GM18858 (cell line): ENCODE measurements around the gene PLEKHA7.
A peak's percentile ranks its signal among the peaks of the same experiment; 100 is the strongest.

ENCODE experiments used
- ATAC-seq: cut with Tn5 transposase; IDR thresholded peaks from one replicate; pipeline ENCODE4 v1.9.1; 2021; ENCODE audit not compliant: unreplicated experiment

PLEKHA7 gene

DNA sequence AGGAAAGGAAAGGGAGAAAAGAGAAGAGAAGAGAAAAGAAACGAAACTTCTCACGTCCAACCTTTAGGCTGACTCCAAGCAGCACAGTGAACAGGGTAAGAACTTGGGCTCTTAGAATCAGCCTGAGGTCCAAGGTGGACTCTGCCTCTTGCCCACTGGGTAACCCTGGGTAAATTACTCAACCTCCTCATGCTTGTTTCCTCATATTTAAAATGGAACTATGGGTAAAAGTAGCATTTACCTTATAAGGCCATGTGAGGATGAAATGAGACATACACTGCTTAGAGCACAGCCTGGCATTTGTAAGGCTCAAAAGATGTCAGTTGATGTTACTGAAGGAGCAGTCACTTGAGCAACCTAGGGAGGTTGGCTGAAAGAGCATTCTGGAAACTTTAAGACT, 167.9 kb downstream of the PLEKHA7 start:
- ATAC-seq = no peak

DNA sequence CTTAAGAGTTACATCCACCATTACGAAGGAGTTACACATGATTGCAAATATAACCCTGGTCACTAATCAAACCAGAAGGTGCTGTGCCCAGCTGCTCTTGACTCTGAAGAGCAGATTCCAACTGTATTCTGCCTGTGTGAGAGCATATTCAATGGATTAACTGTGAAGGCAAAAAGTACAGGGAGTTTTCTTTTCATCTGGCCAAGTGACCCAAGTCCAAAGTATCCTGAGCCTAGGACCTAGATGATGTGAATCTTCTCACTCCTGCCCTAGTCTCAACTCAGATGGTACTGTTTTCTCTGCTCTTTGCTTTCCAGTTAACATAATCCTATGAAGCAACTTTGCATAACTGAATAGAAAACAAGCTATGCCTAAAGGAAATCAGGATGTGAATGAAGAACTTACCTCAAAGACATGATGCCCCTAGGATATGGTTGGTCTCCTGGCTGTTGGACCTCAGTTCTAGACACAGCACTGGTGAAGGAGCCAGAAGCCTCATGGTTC, 169.9 kb downstream of the PLEKHA7 start:
- ATAC-seq = no peak

DNA sequence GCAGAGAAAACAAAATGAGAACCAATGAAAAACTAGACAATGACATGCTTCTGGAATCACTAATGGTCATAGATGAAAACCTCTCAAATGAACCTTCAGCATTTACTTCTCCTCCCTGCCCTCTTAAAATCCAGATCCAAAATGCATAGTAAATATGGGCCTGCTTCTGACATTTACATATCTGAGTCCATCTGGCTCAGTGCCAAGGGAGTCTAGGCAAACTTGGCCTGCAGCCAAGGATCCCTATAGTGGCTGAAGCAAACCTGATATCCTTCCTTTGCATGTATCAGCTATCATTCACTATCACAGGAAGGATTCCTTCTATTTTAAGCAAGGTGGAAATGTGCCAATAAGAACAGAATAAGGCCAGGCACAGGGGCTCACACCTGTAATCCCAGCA, 170.9 kb downstream of the PLEKHA7 start:
- no peak for ATAC-seq

DNA sequence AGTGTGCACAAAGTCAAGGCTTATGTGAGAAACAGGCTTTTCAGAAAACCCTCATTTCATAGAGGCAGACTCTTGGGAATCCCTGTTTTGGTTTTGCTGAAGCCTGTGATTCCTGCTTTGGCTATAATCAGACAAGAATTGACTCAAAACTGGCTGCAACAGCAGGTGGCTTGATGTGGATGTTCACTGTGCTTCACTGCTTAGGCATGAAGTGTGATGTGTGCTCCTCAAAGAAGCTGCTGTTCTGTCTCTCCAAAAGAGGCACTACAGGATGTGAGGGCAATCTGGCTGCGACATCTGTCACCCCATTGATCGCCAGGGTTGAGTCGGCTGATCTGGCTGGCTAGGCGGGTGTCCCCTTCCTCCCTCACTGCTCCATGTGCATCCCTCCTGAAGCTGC, 172.2 kb downstream of the PLEKHA7 start:
- ATAC-seq = peak; percentile 79

DNA sequence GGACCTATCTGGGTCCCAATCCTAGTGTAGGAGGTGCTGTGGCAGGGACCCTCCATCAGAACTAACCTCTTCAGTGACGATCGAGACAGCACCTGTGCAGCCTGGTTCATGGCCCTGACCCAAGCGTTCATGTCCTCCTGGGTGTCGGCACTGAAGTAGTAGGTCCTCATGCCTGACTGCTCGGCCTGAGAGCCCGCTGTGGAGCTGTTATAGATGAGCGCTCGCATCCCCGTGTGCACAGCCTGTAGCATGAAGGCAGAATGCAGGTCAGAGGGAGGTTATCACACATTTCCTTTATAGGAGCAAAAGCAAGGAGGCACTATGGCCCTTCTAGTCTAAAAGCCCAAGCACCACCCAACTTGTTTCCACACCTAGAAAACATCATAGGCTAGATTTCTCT, 172.7 kb downstream of the PLEKHA7 start:
- peak; percentile 25 for ATAC-seq

DNA sequence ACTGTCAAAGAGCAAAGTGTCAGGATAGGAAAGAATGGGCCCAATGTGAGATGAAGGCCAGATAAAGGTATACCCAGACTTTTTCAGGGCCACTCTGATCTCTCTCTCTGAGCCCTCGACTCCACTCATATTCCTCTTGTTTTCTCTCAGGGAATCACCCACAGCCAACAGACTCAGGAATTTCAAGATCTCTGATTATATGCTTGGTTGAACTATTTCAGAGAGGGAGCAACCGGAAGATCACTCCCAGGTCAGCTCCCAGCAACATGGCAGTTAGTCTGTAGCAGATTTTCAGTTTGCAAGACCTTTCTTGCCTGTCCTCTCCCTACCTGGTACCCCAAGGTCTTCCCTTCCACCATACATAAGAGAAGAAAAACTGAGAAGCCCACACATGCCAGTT, 173.3 kb downstream of the PLEKHA7 start:
- no peak for ATAC-seq

DNA sequence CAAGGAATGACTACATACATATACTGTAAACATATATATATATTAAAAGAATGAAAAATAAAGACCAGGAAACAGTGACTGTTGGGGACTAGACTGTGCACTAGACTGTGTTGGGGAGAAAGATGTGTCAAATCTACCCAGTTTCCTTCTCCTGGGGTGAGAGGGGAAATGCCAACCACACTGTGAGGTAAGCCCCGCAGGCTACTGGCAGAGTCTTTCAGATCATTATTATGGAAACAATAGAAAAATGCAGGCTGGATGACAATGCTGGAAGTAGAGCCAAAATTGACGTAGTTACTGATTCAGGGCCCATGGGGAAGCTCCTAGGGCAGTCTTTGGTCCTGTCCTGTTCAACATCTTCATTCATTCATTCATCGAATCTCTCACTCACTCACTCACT, 174.4 kb downstream of the PLEKHA7 start:
- ATAC-seq = no peak

DNA sequence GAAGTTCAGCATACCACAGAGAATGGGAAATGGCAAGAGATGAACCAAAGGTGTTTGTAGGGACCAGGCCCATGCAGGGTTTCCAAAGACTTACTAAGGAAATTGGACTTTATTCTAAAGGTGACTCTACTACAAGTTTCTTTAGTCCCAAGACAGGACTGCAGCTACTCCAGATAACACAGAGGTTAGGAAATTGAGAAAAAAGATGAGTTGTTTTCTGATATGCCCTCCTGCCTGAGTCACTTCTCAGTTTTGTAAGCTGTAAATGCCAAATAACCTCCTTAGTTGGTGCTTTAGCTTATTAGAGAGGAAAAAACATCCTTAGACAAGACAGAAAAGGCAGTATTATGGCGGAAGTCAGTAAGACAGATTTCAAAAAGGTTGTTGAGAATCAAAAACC, 179.8 kb downstream of the PLEKHA7 start:
- no peak for ATAC-seq

DNA sequence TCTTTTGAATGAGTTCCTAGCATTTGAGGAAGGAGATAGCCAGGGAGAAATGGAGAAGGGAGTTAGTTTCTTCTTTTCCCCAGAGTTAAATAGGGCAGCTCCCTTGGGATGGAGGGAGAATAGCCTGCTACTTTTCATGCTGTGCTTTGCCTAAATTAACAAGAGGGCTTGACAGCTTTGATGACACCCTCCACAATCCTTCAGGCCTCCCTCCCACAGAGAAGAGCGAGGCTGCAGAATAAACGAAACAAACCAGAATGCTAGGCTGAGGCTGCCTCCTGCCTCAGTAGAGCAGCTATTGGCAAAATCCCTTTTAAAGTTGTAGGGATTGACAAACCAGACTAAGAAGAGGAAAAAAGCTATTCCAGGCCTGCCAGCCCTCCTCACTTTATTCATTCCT, 181.2 kb downstream of the PLEKHA7 start:
- no peak for ATAC-seq

DNA sequence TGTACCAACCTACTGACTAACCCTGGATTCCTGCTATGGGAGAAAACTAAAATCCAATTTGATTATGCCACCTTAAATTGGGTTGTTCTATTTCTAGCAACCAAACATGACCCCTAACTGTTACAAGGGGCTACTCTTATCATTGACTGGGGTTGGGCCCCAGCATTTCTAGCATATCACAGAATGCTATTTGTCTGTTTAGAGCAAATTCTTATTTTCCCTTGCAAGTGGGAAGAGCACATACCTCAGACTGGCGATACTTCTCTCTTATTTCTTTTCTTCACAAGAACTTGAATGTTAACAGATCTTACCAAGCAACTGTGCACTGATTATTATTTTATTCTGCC, 182.0 kb downstream of the PLEKHA7 start:
- no peak for ATAC-seq

DNA sequence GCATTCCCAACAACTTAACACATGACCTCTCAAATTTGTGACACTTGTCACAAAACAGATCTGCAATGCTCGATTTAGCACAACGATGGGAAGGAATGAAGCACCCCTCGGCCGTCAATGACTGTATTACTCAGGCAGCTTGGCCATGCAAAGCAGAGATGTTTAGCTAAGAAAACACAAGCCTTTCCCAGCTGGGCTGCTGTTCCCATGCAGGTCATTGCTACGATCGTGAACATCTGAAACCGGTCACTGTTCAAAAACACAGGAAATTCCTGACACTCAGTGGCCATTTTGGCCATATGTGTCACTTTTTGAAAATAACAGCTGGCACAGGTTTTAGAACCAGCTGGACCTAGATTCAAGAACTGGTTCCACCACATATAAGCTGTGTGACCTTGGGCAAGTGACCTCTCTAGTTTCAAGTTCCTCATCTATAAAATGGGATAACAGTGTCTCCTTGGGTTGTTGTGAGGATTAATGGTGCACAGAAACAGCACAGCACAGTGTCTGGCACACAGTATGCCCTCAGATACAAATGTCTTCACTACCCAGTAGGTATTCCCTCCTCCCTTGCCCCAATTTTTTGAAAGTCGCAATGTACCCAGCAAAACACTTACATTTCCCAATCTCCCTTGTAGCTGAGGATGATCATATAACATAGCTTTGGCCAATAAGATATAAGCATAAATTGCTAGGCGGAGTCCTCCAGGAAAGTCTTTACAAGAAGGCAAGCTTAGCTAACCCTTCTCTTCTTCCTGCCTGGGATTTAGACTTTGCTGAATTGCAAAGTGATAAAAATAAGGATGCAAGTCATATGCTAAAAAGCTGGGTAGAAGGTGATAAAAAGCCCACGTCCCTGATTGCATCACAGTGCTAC, 182.7 kb downstream of the PLEKHA7 start:
- ATAC-seq = no peak

DNA sequence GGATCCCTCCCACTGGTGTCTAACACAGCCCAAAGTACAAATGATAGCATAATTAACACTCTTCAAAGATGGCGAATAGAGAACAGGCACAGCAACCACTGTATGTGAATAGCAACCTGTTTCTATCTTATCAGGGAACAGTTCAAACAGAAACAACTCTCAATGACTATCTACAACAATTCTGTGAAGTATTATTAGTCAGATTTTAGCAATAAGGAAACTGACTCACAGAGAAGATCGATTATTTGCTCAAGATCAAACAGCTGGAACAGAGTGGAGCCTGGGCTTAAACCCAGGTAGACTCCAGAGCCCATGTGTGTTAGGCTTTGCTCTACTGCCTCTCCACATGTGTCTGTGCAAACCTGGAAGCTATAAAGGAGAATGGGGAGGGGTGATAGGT, 187.1 kb downstream of the PLEKHA7 start:
- ATAC-seq = no peak

DNA sequence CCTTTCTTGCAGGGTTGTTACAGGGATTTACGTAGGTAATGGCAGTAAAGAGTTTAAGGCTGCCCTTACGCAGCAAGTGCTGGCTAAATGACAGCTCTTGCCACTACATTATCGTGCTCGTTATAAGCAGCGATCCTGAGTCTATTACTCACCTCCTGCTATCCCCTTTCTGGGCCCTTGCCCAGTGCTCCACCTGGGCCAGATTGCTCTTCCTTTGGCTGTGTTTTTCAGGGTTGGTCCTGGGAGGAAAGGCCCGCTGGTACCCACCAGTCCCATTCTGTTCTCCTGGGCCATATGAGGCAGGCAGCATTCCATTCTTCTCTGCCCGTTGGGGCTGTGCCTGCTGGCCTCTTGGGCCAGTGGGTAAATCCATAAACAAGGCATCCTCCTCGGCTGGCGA, 188.2 kb downstream of the PLEKHA7 start:
- no peak for ATAC-seq

DNA sequence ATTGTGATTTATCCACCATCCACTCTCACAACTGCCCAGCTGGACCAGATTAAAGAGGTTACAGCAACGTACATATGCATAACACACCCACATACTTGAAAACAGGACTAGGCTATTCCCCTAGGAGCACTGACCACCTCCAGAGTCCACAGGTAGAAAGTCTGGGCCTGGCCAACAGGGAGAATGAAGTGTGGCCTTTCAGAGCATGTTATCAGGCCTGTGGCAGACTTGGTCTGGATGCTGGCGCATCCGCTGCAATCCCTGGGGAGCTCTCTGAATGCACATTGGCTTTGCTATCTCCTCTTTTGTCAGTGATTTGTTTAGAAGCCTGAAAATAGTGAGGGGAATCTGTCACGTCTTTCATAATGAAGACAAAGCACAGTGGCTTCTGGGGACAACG, 189.1 kb downstream of the PLEKHA7 start:
- ATAC-seq = no peak

DNA sequence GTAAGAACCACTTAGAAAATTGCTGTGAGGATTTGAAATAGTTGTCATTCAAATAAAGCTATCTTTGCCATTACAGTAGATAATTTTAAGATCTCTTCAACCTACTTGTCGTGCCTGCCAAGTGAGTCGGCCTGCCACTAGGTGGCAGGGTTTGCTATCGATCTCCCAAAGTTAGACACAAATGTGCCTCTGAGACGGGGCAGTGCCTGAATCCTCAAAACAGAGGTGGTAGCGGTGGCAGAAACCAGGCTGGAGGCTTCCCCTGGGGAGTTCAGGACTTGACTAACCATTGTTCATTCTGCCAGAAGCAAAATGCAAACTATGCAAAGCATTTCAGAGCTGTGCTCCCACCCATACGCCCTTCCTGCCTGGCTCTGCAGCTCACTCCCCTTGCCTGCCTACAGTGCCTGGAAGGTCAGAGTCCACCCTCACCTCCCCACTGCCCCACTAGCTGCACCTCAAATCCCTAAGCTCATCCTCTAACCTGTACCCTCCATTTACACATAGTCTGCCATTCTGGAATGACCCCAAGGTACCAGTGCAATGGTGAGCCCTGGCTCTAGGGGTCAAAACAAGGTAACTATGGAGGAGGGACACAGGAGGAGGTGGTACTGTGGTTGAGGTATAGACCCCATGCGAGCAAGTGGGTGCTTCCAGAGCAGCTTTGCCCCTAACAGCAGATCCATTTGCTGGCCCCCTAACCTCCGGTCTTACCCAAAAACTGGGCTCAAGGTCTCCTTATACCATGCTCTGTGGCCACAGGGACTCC, 193.7 kb downstream of the PLEKHA7 start:
- ATAC-seq = peak; percentile 78

DNA sequence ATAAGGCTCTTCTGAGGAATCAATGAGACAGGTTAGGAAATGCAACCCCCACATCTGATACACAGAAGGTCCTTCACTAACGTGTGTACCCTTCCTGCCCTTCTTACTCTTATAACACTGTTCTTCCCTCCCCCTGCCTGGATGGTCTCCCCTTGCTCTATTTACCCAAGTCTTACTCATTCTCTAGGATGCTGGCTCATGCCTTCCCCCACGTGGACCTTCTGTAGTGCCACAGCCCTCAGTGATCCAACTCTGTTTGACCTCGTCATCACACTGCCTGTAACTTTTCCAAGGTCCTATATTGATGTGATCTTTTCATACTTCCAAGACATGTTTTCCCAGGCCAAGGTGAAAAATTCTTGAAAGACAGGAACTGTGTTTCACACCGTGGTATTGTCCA, 195.9 kb downstream of the PLEKHA7 start:
- ATAC-seq = no peak

DNA sequence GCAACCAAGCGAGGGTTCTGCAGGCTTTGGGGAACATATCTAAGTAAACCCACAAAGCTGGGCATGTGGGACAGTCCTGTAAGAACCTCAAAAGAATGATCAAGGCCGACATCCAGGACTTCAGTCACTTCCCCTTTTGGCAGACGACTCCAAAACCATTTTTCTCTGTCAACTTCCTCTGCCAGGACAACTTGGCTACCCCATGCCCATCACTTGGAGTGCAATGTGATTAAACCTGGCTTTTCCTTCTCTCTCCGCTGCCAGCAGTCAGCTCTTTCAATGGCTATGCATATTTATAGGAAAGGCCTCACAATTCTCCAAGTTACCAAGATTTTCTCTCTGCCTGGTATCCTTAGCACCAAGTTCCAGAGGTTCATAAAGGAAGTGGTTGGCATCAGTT, 196.9 kb downstream of the PLEKHA7 start:
- no peak for ATAC-seq

DNA sequence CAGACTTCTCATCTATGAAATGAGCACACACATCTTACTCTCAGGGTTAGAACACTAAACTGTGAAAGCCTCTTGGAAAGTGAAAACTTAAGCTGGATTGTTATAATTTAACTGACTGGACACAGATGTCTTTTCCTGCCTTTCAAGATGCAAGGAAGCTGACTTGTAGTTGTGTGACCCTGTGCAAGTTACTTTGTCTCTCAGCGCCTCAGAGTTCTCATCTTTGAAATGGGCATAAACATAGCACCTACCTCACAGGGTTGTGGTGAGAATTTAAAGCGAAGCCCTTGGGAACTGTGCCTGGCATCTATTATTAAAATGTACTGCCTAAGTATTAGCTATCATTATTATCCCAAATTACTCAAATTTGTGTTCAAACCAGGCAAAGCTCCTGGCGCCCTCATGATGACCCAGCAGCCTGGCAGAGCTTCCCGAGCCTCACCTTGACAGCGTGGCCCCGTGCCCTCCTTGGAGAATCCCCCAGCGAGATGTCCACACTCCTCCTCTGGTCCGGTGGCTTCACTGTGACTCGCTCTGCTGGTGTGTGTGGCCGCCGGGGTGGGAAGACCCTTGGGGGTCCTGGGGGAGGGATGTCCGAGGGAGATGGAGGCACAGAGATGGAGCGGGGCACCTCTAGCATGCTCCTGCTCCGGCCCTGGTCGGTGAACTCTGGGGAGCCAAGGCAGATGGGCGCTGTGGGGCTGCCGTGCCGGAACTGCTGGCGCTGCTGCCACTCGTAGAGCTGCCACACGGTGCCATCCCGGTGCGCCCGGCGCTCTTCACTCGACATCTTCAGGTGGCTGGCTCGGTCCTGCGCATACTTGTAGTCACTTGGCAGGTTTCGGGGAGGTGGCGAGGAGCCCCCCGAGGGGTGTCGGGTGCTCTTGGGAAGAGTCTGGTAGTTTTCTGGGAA, 197.6 kb downstream of the PLEKHA7 start:
- no peak for ATAC-seq

DNA sequence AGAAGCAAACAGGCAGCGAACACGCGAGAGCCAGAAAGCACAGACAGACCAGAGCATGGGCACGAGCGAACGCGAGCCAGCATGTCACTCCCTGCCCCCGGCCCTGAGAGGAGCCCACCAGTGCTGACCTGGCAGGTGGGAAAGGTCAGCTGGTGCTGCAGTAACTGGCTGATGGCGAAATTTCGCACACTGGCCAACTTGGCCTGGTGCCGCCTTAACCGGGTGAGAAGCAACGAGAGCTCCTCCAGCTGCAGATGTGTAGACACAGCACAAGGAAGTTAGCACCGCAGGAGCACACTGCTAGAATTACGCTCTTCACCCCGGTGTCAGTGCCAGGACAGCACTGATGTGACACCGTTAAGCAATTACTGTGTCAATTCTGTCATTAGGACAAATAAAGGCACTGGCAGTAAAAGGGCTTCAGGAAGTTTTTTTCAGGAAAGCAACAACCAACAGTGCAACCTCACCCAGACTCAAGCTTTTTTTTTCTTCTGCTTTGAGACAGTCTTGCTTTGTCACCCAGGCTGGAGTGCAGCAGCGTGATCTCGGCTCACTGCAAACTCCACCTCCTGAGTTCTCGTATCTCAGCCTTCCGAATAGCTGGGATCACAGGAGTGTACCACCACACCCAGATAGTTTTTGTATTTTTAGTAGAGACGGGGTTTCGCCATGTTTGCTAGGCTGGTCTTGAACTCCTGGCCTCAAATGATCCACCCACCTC, 199.0 kb downstream of the PLEKHA7 start:
- no peak for ATAC-seq

DNA sequence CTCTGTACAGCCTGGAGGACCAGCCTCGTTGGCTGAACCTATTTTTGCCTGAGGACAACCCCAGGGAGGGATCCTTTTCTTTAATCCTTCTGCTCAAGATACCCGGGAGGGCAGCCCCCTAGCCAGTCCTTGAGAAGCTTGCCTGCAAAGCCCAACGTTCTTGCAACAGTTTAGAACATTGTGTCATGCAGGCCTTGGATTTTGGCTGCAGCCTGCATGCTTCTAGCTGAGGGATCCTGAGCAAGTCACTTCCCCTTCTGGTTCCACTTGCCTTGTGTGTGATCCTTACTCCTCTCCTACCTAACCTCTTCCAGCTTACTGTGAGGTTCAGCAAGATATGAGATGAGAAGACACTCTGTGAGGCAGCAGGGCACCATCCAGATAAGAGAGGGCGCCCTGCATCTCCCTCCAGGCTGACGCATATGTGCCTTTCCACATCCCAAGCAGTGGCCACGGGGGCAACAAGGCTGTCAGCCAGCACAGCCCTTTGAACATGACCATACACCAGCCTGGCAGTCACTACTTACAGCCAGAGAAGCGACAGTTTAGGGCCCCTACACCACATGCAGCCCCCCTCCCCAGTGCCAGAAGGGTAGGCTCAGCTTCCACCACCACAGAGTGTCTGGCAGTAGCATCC, 199.7 kb downstream of the PLEKHA7 start:
- no peak for ATAC-seq
